PFSK-1 (cell line): Measurements from ENCODE around the gene NMNAT1.

Experiments used
- POLR2AphosphoS5 ChIP-seq: IDR thresholded peaks from 2 replicates; pipeline ENCODE4 v1.6.1; 2012; ENCODE audit warnings: low read depth, mild to moderate bottlenecking, control low read depth, low read length, moderate library complexity
- TAF1 ChIP-seq: IDR thresholded peaks from 2 replicates; pipeline ENCODE4 v1.6.1; 2012; ENCODE audit warnings: low read length, control low read depth, borderline replicate concordance; ENCODE audit not compliant: insufficient read depth
- TF ChIP-seq, protein P1 (sequence below), 2 experiments: IDR thresholded peaks; 2 replicates each; pipeline versions ENCODE4 v1.6.1 to v1.8.0; 2011 to 2012; ENCODE audit warnings: low read depth in 2 of 2, low read length in 2 of 2, control low read depth in 1 of 2, inconsistent platforms in 1 of 2, mild to moderate bottlenecking in 1 of 2, moderate library complexity in 1 of 2; ENCODE audit not compliant: insufficient read depth in 1 of 2

- TF ChIP-seq, protein P1, sequence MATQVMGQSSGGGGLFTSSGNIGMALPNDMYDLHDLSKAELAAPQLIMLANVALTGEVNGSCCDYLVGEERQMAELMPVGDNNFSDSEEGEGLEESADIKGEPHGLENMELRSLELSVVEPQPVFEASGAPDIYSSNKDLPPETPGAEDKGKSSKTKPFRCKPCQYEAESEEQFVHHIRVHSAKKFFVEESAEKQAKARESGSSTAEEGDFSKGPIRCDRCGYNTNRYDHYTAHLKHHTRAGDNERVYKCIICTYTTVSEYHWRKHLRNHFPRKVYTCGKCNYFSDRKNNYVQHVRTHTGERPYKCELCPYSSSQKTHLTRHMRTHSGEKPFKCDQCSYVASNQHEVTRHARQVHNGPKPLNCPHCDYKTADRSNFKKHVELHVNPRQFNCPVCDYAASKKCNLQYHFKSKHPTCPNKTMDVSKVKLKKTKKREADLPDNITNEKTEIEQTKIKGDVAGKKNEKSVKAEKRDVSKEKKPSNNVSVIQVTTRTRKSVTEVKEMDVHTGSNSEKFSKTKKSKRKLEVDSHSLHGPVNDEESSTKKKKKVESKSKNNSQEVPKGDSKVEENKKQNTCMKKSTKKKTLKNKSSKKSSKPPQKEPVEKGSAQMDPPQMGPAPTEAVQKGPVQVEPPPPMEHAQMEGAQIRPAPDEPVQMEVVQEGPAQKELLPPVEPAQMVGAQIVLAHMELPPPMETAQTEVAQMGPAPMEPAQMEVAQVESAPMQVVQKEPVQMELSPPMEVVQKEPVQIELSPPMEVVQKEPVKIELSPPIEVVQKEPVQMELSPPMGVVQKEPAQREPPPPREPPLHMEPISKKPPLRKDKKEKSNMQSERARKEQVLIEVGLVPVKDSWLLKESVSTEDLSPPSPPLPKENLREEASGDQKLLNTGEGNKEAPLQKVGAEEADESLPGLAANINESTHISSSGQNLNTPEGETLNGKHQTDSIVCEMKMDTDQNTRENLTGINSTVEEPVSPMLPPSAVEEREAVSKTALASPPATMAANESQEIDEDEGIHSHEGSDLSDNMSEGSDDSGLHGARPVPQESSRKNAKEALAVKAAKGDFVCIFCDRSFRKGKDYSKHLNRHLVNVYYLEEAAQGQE (IDR thresholded peaks at IDR 0.05; ENCODE audit: insufficient read depth in 1 of 2, low read depth in 2 of 2, low read length in 2 of 2): no peak
- TF ChIP-seq TAF1 (no peak), POLR2AphosphoS5 (no peak)
Measured at GRCh38 chr1:9904596-9904995, 38.7 kb upstream of the NMNAT1 start.
